ENCODE data around the gene ARID5B. TPM values are rescaled to one million over a fixed set of nuclear protein-coding genes. Genes with fewer than 3 reads are reported as not detected.

The ARID5B gene
- polyA plus RNA-seq, 1 donor from 2014 or later: 2.1 TPM

- H3K27ac ChIP-seq (ENCODE audit: low read length): no peak overlapping the region
- no peak for TF ChIP-seq EZH2 (IDR thresholded peaks at IDR 0.05; ENCODE audit: borderline replicate concordance, insufficient read depth, low read length, poor library complexity, severe bottlenecking)
- TF ChIP-seq TAF1 (IDR thresholded peaks at IDR 0.05; ENCODE audit: low read depth): no peak
- no peak overlapping the region for H2AFZ ChIP-seq (ENCODE audit: low read depth, low read length)
- H3K27me3 ChIP-seq (ENCODE audit: insufficient read depth, low read depth, low read length): no peaks in the 10 kb centered on the region
- no peak overlapping the region for H3K4me3 ChIP-seq (ENCODE audit: low read length)
- H4K20me1 ChIP-seq (ENCODE audit: insufficient read depth): no peaks in the 10 kb centered on the region
- H3K79me2 ChIP-seq (replicated peaks; ENCODE audit: insufficient read depth, low read length): no peaks in the 10 kb centered on the region
- no peak overlapping the region for H3K9ac ChIP-seq (ENCODE audit: low read length)
- no peaks in the 10 kb centered on the region for H3K36me3 ChIP-seq (ENCODE audit: insufficient read depth, low read length)
- no peaks in the 10 kb centered on the region for H3F3A ChIP-seq (ENCODE audit: insufficient read depth, low read length, poor library complexity, severe bottlenecking)
- no peaks in the 10 kb centered on the region for H3K9me2 ChIP-seq (ENCODE audit: insufficient read depth, low read length)
- no peak overlapping the region for H3K4me2 ChIP-seq (ENCODE audit: low read length)
- H3K9me3 ChIP-seq (ENCODE audit: low read length): no peaks in the 10 kb centered on the region
Measured at GRCh38 chr10:62113680-62114079, 212.2 kb downstream of the ARID5B start.

GRCh38 chr10:62115321-62115720 is 213.8 kb downstream of the ARID5B start:
- Histone ChIP-seq H3K27me3 (ENCODE audit: insufficient read depth, low read depth, low read length) (no peaks in the 10 kb centered on the region), H3F3A (ENCODE audit: insufficient read depth, low read length, poor library complexity, severe bottlenecking) (no peaks in the 10 kb centered on the region), H3K9me3 (ENCODE audit: low read length) (no peaks in the 10 kb centered on the region), H3K4me3 (ENCODE audit: low read length) (no peak overlapping the region), H4K20me1 (ENCODE audit: insufficient read depth) (no peaks in the 10 kb centered on the region), H3K36me3 (ENCODE audit: insufficient read depth, low read length) (no peaks in the 10 kb centered on the region), H3K9me2 (ENCODE audit: insufficient read depth, low read length) (no peaks in the 10 kb centered on the region), H3K79me2 (replicated peaks; ENCODE audit: insufficient read depth, low read length) (no peaks in the 10 kb centered on the region), H3K27ac (ENCODE audit: low read length) (no peak overlapping the region), H3K9ac (ENCODE audit: low read length) (no peak overlapping the region), H3K4me2 (ENCODE audit: low read length) (no peak overlapping the region), H2AFZ (ENCODE audit: low read depth, low read length) (no peak overlapping the region)
- no peak for TF ChIP-seq SMC3 (conservative IDR thresholded peaks at IDR 0.05; ENCODE audit: poor library complexity)
- no peak for TF ChIP-seq MXI1 (conservative IDR thresholded peaks at IDR 0.05; ENCODE audit: poor library complexity, severe bottlenecking)
- TF ChIP-seq RAD21 (conservative IDR thresholded peaks at IDR 0.05): no peak
- no peak for TF ChIP-seq TAF1 (IDR thresholded peaks at IDR 0.05; ENCODE audit: low read depth)
- no peak for TF ChIP-seq CTCF (IDR thresholded peaks at IDR 0.05; ENCODE audit: poor library complexity, severe bottlenecking)
- TF ChIP-seq EP300 (conservative IDR thresholded peaks at IDR 0.05; ENCODE audit: poor library complexity, severe bottlenecking): no peak
- TF ChIP-seq REST (IDR thresholded peaks at IDR 0.05; ENCODE audit: borderline replicate concordance): no peak
- no peak for TF ChIP-seq POLR2AphosphoS5 (IDR thresholded peaks at IDR 0.05)
- no peak for TF ChIP-seq EZH2 (IDR thresholded peaks at IDR 0.05; ENCODE audit: borderline replicate concordance, insufficient read depth, low read length, poor library complexity, severe bottlenecking)

GRCh38 chr10:62115842-62116241 is 214.3 kb downstream of the ARID5B start:
- no peak overlapping the region for H3K27ac ChIP-seq (ENCODE audit: low read length)
- no peak overlapping the region for H3K4me3 ChIP-seq (ENCODE audit: low read length)
- H3F3A ChIP-seq (ENCODE audit: insufficient read depth, low read length, poor library complexity, severe bottlenecking): no peaks in the 10 kb centered on the region
- TF ChIP-seq RAD21 (conservative IDR thresholded peaks at IDR 0.05) (no peak), CTCF (IDR thresholded peaks at IDR 0.05; ENCODE audit: poor library complexity, severe bottlenecking) (no peak), SMC3 (conservative IDR thresholded peaks at IDR 0.05; ENCODE audit: poor library complexity) (no peak), REST (IDR thresholded peaks at IDR 0.05; ENCODE audit: borderline replicate concordance) (no peak), POLR2AphosphoS5 (IDR thresholded peaks at IDR 0.05) (no peak), EZH2 (IDR thresholded peaks at IDR 0.05; ENCODE audit: borderline replicate concordance, insufficient read depth, low read length, poor library complexity, severe bottlenecking) (no peak), TAF1 (IDR thresholded peaks at IDR 0.05; ENCODE audit: low read depth) (no peak), EP300 (conservative IDR thresholded peaks at IDR 0.05; ENCODE audit: poor library complexity, severe bottlenecking) (no peak), MXI1 (conservative IDR thresholded peaks at IDR 0.05; ENCODE audit: poor library complexity, severe bottlenecking) (no peak)
- H3K9me2 ChIP-seq (ENCODE audit: insufficient read depth, low read length): no peaks in the 10 kb centered on the region
- H4K20me1 ChIP-seq (ENCODE audit: insufficient read depth): no peaks in the 10 kb centered on the region
- H3K9ac ChIP-seq (ENCODE audit: low read length): no peak overlapping the region
- H3K79me2 ChIP-seq (replicated peaks; ENCODE audit: insufficient read depth, low read length): no peaks in the 10 kb centered on the region
- H3K9me3 ChIP-seq (ENCODE audit: low read length): no peaks in the 10 kb centered on the region
- no peak overlapping the region for H2AFZ ChIP-seq (ENCODE audit: low read depth, low read length)
- H3K27me3 ChIP-seq (ENCODE audit: insufficient read depth, low read depth, low read length): no peaks in the 10 kb centered on the region
- no peak overlapping the region for H3K4me2 ChIP-seq (ENCODE audit: low read length)
- H3K36me3 ChIP-seq (ENCODE audit: insufficient read depth, low read length): no peaks in the 10 kb centered on the region

Measured in neural cell (in vitro differentiated cells).